OCI-LY3 (cell line): ENCODE measurements around the gene SERBP1.

ENCODE experiments used
- CTCF ChIP-seq: fragments of 200-600, 300-600 bp; sonication (generic); IDR thresholded peaks from 2 replicates; pipeline ENCODE4 v1.5.1; 2014; ENCODE audit warnings: antibody characterized with exemption, low read length, low read depth
- EZH2phosphoT487 ChIP-seq: fragments of 200-600 bp; shearing (Covaris generic); IDR thresholded peaks from 2 replicates; pipeline ENCODE4 v1.6.1; 2018; ENCODE audit warnings: antibody characterized with exemption, mixed run types, low read depth

DNA sequence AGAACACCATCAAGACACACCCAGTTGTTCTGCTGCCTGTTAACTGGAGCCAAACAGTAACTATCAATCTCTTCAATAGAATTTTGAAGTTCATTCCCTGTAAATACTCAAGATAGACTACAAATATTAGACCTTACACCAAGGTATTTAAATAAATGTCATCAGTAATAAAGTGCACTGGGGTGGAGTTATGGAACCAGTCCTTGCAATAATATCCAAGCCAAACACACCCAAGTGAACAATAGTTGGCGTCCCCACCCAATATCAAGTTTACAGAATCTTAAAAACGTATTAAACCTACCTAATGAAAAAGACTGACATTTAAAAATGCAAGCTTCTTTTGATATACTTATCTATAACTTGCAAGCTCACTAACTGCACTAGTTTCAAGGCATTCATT, 2.7 kb downstream of the SERBP1 start:
- TF ChIP-seq CTCF (no peak), EZH2phosphoT487 (no peak)
